ENCODE measurements around the gene PEPD.

DNA sequence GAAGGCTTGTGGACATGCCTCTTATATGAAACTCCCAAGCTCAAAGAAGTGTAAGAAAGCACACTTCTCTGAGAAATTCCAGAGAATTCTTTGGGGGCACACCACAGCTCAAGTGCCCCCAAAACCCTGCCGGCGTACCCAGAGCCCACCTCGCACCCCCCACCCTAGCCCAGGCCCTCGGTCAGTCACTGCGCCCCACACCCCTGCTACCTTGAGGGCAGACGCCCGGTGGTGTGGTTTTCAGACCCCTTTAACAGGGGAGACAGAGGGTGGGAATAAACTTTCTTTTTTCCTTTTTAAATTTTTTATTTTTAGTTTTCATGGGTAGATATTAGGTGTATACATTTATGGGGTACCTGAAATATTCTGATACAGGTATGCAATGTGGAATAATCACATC lies 29.5 kb downstream of the PEPD start:
- TF ChIP-seq, protein P1, sequence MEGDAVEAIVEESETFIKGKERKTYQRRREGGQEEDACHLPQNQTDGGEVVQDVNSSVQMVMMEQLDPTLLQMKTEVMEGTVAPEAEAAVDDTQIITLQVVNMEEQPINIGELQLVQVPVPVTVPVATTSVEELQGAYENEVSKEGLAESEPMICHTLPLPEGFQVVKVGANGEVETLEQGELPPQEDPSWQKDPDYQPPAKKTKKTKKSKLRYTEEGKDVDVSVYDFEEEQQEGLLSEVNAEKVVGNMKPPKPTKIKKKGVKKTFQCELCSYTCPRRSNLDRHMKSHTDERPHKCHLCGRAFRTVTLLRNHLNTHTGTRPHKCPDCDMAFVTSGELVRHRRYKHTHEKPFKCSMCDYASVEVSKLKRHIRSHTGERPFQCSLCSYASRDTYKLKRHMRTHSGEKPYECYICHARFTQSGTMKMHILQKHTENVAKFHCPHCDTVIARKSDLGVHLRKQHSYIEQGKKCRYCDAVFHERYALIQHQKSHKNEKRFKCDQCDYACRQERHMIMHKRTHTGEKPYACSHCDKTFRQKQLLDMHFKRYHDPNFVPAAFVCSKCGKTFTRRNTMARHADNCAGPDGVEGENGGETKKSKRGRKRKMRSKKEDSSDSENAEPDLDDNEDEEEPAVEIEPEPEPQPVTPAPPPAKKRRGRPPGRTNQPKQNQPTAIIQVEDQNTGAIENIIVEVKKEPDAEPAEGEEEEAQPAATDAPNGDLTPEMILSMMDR (conservative IDR thresholded peaks at IDR 0.05 in 1 of 2, IDR thresholded peaks at IDR 0.05 in 1 of 2; ENCODE audit: extremely low read depth in 1 of 2, insufficient read depth in 1 of 2, low read depth in 1 of 2, low read length in 2 of 2): no peak
- TF ChIP-seq EZH2 (IDR thresholded peaks at IDR 0.05; ENCODE audit: borderline replicate concordance, low read length): no peak

Measured in mammary epithelial cell (primary cell).